ENCODE data around the gene NEUROD6. TPM values are rescaled to one million over a fixed set of nuclear protein-coding genes. Genes with fewer than 3 reads are reported as not detected.
A peak's percentile ranks its signal among the peaks of the same experiment; 100 is the strongest.

The NEUROD6 gene
- total and polyA plus RNA-seq, 4 donors = not detected

- no peak for DNase-seq (ENCODE audit: low spot score)
- Histone ChIP-seq H3K9ac (ENCODE audit: low read depth in 1 of 2, low read length in 2 of 2) (no peak overlapping the region), H3K27ac (ENCODE audit: low read depth in 1 of 2, low read length in 2 of 2) (no peak overlapping the region), H3K4me3 (ENCODE audit: low read depth in 1 of 3, low read length in 3 of 3) (no peak overlapping the region), H3K27me3 (ENCODE audit: control insufficient read depth in 4 of 4, insufficient read depth in 4 of 4, low read length in 3 of 4) (peaks cover 0 to 2% (median 0%) of the 10 kb centered on the region in 4 donors), H3K4me1 (ENCODE audit: control insufficient read depth in 4 of 4, insufficient read depth in 4 of 4, low read length in 3 of 4) (peaks cover 0 to 10% (median 2%) of the 10 kb centered on the region in 4 donors), H3K9me3 (ENCODE audit: control insufficient read depth in 4 of 4, low read length in 3 of 4) (no peaks in the 10 kb centered on the region), H3K36me3 (ENCODE audit: control insufficient read depth in 4 of 4, insufficient read depth in 3 of 4, low read depth in 1 of 4, low read length in 3 of 4) (no peaks in the 10 kb centered on the region)
- WGBS = 70% methylated on average over 14 of the region's 14 CpGs
- TF ChIP-seq JUND (IDR thresholded peaks at IDR 0.05) (no peak), TAF1 (conservative IDR thresholded peaks at IDR 0.05) (no peak), GABPA (IDR thresholded peaks at IDR 0.05 in 1 of 2, conservative IDR thresholded peaks at IDR 0.05 in 1 of 2) (no peak), NR2F2 (IDR thresholded peaks at IDR 0.05) (no peak), MAX (IDR thresholded peaks at IDR 0.05) (no peak), HNF4G (IDR thresholded peaks at IDR 0.05) (no peak), YY1 (IDR thresholded peaks at IDR 0.05) (no peak), FOXA2 (IDR thresholded peaks at IDR 0.05) (no peak), ATF3 (IDR thresholded peaks at IDR 0.05) (no peak), RAD21 (IDR thresholded peaks at IDR 0.05) (no peak), CTCF (IDR thresholded peaks at IDR 0.05; ENCODE audit: low read depth, low read length, missing input control) (no peak), SP1 (IDR thresholded peaks at IDR 0.05) (no peak), ZBTB33 (IDR thresholded peaks at IDR 0.05) (no peak)
Observed at GRCh38 chr7:31338706-31339105, 1.8 kb downstream of the NEUROD6 start.

- peak overlapping the region in 1 of 3 donors; percentile 43 for H3K4me3 ChIP-seq (ENCODE audit: low read depth in 1 of 3, low read length in 3 of 3)
- no peaks in the 10 kb centered on the region for H3K9me3 ChIP-seq (ENCODE audit: control insufficient read depth in 4 of 4, low read length in 3 of 4)
- peaks cover 0 to 2% (median 0%) of the 10 kb centered on the region in 4 donors for H3K27me3 ChIP-seq (ENCODE audit: control insufficient read depth in 4 of 4, insufficient read depth in 4 of 4, low read length in 3 of 4)
- H3K27ac ChIP-seq (ENCODE audit: low read depth in 1 of 2, low read length in 2 of 2) = peak overlapping the region; percentile 48 to 55
- 58% methylated on average over 9 of the region's 9 CpGs for WGBS
- H3K36me3 ChIP-seq (ENCODE audit: control insufficient read depth in 4 of 4, insufficient read depth in 3 of 4, low read depth in 1 of 4, low read length in 3 of 4) = no peaks in the 10 kb centered on the region
- TF ChIP-seq ATF3 (IDR thresholded peaks at IDR 0.05) = no peak
- TF ChIP-seq HNF4G (IDR thresholded peaks at IDR 0.05) = no peak
- TF ChIP-seq YY1 (IDR thresholded peaks at IDR 0.05) = no peak
- no peak for TF ChIP-seq GABPA (IDR thresholded peaks at IDR 0.05 in 1 of 2, conservative IDR thresholded peaks at IDR 0.05 in 1 of 2)
- no peak for TF ChIP-seq CTCF (IDR thresholded peaks at IDR 0.05; ENCODE audit: low read depth, low read length, missing input control)
- no peak overlapping the region for H3K9ac ChIP-seq (ENCODE audit: low read depth in 1 of 2, low read length in 2 of 2)
- DNase-seq (ENCODE audit: low spot score) = no peak
- peaks cover 0 to 10% (median 2%) of the 10 kb centered on the region in 4 donors for H3K4me1 ChIP-seq (ENCODE audit: control insufficient read depth in 4 of 4, insufficient read depth in 4 of 4, low read length in 3 of 4)
Observed at GRCh38 chr7:31337002-31337565, 3.4 kb downstream of the NEUROD6 start.
